Measurements from ENCODE around the gene BMPR1A.

DNA sequence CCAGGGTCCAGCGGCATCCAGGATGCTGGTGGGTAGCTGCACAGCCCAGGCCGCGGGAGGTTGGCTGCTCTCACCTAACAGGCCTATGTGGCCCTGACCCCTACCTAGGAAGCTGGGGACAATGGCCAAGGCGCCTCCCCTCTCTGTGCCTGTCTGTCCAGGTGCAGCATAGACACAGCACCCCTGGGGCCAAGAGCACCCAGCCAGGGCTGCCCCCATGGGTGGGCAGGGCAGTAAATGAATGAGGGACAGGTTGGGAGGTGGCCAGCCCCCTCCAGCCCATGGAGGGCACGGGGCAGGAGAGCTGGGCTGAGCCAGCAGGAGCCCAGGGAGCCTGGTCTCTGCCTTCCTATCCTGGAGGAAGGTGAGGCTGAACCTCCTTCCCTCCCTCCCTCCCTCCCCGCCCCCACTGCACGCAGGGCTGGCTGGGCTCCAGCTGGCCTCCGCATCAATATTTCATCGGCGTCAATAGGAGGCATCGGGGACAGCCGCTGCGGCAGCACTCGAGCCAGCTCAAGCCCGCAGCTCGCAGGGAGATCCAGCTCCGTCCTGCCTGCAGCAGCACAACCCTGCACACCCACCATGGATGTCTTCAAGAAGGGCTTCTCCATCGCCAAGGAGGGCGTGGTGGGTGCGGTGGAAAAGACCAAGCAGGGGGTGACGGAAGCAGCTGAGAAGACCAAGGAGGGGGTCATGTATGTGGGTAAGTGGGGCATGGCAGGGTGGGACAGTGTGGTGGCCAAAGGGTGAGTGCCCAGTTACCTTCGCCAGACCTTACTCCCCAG lies 201.9 kb downstream of the BMPR1A start, which contains the start of gene SNCG:
- TF ChIP-seq POLR2A (IDR thresholded peaks at IDR 0.05) (no peak), POLR2AphosphoS5 (IDR thresholded peaks at IDR 0.05) (no peak)
